Endothelial cell of umbilical vein (primary cell): ENCODE measurements around the gene RNF151.

Experiments used
- POLR2AphosphoS5 ChIP-seq: IDR thresholded peaks from 2 replicates; pipeline ENCODE4 v1.6.1; 2012; ENCODE audit warnings: low read depth, mild to moderate bottlenecking, control low read depth, low read length, moderate library complexity; ENCODE audit not compliant: insufficient read depth
- TF ChIP-seq, protein P1 (sequence below), 2 donors: IDR thresholded peaks; 1 replicate in 1 of 2; 2 replicates in 1 of 2; pipeline ENCODE4 v1.5.1; 2011; ENCODE audit warnings: low read length in 2 of 2, mild to moderate bottlenecking in 2 of 2, moderate library complexity in 2 of 2, control low read depth in 1 of 2, inconsistent platforms in 1 of 2, low read depth in 1 of 2; ENCODE audit not compliant: insufficient read depth in 1 of 2; ENCODE audit errors: extremely low read depth in 1 of 2
- TF ChIP-seq, protein P2 (sequence below): IDR thresholded peaks from 2 replicates; pipeline ENCODE4 v1.6.1; 2011; ENCODE audit not compliant: insufficient read depth, insufficient read length

DNA sequence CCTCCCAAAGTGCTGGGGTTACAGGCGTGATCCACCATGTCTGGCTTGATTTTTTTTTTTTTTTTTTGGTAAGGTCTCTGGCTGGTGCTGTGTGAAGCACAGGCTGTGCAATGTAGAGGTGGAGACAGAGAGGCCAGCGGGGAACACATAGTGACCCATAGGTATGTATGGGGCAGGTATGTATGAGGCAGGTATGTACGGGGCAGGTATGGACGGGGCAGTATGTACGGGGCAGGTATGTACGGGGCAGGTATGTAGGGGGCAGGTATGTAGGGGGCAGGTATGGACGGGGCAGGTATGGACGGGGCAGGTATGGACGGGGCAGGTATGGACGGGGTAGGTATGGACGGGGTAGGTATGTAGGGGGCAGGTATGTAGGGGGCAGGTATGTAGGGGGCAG is 17.1 kb upstream of the RNF151 start:
- TF ChIP-seq, protein P1, sequence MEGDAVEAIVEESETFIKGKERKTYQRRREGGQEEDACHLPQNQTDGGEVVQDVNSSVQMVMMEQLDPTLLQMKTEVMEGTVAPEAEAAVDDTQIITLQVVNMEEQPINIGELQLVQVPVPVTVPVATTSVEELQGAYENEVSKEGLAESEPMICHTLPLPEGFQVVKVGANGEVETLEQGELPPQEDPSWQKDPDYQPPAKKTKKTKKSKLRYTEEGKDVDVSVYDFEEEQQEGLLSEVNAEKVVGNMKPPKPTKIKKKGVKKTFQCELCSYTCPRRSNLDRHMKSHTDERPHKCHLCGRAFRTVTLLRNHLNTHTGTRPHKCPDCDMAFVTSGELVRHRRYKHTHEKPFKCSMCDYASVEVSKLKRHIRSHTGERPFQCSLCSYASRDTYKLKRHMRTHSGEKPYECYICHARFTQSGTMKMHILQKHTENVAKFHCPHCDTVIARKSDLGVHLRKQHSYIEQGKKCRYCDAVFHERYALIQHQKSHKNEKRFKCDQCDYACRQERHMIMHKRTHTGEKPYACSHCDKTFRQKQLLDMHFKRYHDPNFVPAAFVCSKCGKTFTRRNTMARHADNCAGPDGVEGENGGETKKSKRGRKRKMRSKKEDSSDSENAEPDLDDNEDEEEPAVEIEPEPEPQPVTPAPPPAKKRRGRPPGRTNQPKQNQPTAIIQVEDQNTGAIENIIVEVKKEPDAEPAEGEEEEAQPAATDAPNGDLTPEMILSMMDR (IDR thresholded peaks at IDR 0.05; ENCODE audit: extremely low read depth in 1 of 2, insufficient read depth in 1 of 2, low read depth in 1 of 2, low read length in 2 of 2): no peak
- TF ChIP-seq, protein P2, sequence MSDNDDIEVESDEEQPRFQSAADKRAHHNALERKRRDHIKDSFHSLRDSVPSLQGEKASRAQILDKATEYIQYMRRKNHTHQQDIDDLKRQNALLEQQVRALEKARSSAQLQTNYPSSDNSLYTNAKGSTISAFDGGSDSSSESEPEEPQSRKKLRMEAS: no peak
- TF ChIP-seq POLR2AphosphoS5: no peak
